Liver (tissue), 9 donors: Measurements from ENCODE around the gene SIRPA. TPM values are rescaled to one million over a fixed set of nuclear protein-coding genes. Genes with fewer than 3 reads are reported as not detected.

ENCODE experiments used
- DNase-seq: peaks from one replicate; pipeline ENCODE4 v3.0.0-alpha.2; 2017; ENCODE audit warnings: low spot score
- H3K27ac ChIP-seq, 2 donors: one replicate each; pipeline ENCODE4 v1.7.0; 2013; ENCODE audit warnings: inconsistent platforms in 2 of 2, low read length in 2 of 2, control low read depth in 1 of 2, low read depth in 1 of 2, mild to moderate bottlenecking in 1 of 2
- H3K27me3 ChIP-seq, 4 donors: one replicate each; pipeline versions ENCODE4 v1.6.1 to v1.7.0; 2013; ENCODE audit warnings: low read length in 3 of 4, inconsistent platforms in 1 of 4, mild to moderate bottlenecking in 1 of 4, moderate library complexity in 1 of 4; ENCODE audit not compliant: control insufficient read depth in 4 of 4, insufficient read depth in 4 of 4
- H3K36me3 ChIP-seq, 4 donors: one replicate each; pipeline versions ENCODE4 v1.6.1 to v1.7.0; 2013; ENCODE audit warnings: low read length in 3 of 4, mild to moderate bottlenecking in 3 of 4, low read depth in 1 of 4, moderate library complexity in 1 of 4; ENCODE audit not compliant: control insufficient read depth in 4 of 4, insufficient read depth in 3 of 4
- H3K4me1 ChIP-seq, 4 donors: one replicate each; pipeline versions ENCODE4 v1.6.1 to v1.7.0; 2013; ENCODE audit warnings: low read length in 3 of 4, mild to moderate bottlenecking in 3 of 4, moderate library complexity in 1 of 4; ENCODE audit not compliant: control insufficient read depth in 4 of 4, insufficient read depth in 4 of 4
- H3K4me3 ChIP-seq, 3 donors: one replicate each; pipeline versions ENCODE4 v1.6.1 to v1.7.0; 2013; ENCODE audit warnings: low read length in 3 of 3, control low read depth in 1 of 3, low read depth in 1 of 3, mild to moderate bottlenecking in 1 of 3
- H3K9ac ChIP-seq, 2 donors: one replicate each; pipeline ENCODE4 v1.7.0; 2013; ENCODE audit warnings: low read length in 2 of 2, mild to moderate bottlenecking in 2 of 2, moderate library complexity in 2 of 2, control low read depth in 1 of 2, low read depth in 1 of 2
- H3K9me3 ChIP-seq, 4 donors: one replicate each; pipeline versions ENCODE4 v1.6.1 to v1.7.0; 2013; ENCODE audit warnings: low read length in 3 of 4; ENCODE audit not compliant: control insufficient read depth in 4 of 4
- EGR1 ChIP-seq, 2 donors: IDR thresholded peaks; 2 replicates each; pipeline ENCODE4 v1.6.1; 2016 to 2018; ENCODE audit warnings: antibody characterized with exemption in 2 of 2, low read depth in 2 of 2
- FOXA1 ChIP-seq: IDR thresholded peaks from 2 replicates; pipeline ENCODE4 v1.6.1; 2016; ENCODE audit warnings: antibody characterized with exemption
- FOXA2 ChIP-seq: IDR thresholded peaks from 2 replicates; pipeline ENCODE4 v1.6.1; 2016; ENCODE audit warnings: antibody characterized with exemption
- GABPA ChIP-seq, 2 donors: IDR thresholded peaks in 1 of 2; conservative IDR thresholded peaks in 1 of 2; 2 replicates each; pipeline ENCODE4 v1.6.1; 2016; ENCODE audit warnings: antibody characterized with exemption in 2 of 2, mild to moderate bottlenecking in 1 of 2, moderate library complexity in 1 of 2
- HNF4A ChIP-seq, 2 donors: conservative IDR thresholded peaks; 2 replicates each; pipeline ENCODE4 v1.6.1; 2016; ENCODE audit warnings: antibody characterized with exemption in 2 of 2, mild to moderate bottlenecking in 2 of 2
- HNF4G ChIP-seq: IDR thresholded peaks from 2 replicates; pipeline ENCODE4 v1.6.1; 2016; ENCODE audit warnings: antibody characterized with exemption
- JUND ChIP-seq, 2 donors: IDR thresholded peaks; 2 replicates each; pipeline ENCODE4 v1.6.1; 2016; ENCODE audit warnings: antibody characterized with exemption in 2 of 2
- NR2F2 ChIP-seq: IDR thresholded peaks from 2 replicates; pipeline ENCODE4 v1.6.1; 2016; ENCODE audit warnings: antibody characterized with exemption
- RAD21 ChIP-seq, 2 donors: IDR thresholded peaks; 2 replicates each; pipeline ENCODE4 v1.6.1; 2016; ENCODE audit warnings: antibody characterized with exemption in 2 of 2, mild to moderate bottlenecking in 2 of 2
- RXRA ChIP-seq, 2 donors: IDR thresholded peaks; 2 replicates each; pipeline ENCODE4 v1.6.1; 2017 to 2018; ENCODE audit warnings: antibody characterized with exemption in 2 of 2, mild to moderate bottlenecking in 1 of 2
- TAF1 ChIP-seq: conservative IDR thresholded peaks from 2 replicates; pipeline ENCODE4 v1.6.1; 2016; ENCODE audit warnings: antibody characterized with exemption, mild to moderate bottlenecking
- YY1 ChIP-seq: IDR thresholded peaks from 2 replicates; pipeline ENCODE4 v1.6.1; 2016; ENCODE audit warnings: antibody characterized with exemption, mild to moderate bottlenecking
- WGBS: extraction: QIAGEN DNeasy Blood & Tissue Kit; methylation state at CpG from one replicate; pipeline ENCODE4 v1.1.7; 2013; 5-methylcytosine and 5-hydroxymethylcytosine counted together
- polyA plus RNA-seq, 2 donors: library from polyadenylated mRNA; stranded (reverse) in 1 of 2; unstranded in 1 of 2; fragments of 200-250 nt in 1 of 2; fragments of >200 nt in 1 of 2; fragmentation: Nextera tagmentation in 1 of 2; extraction: Ambion mirVana in 1 of 2; gene quantifications; one replicate each; pipeline versions ENCODE4 v1.2.1 to v1.2.3, GENCODE V29; 2013 to 2015
- total RNA-seq, 2 donors: library from RNA; depleted of rRNA; stranded (reverse); fragments of >200 nt; gene quantifications; one replicate each; pipeline ENCODE4 v1.2.3, GENCODE V29; 2014
- TF ChIP-seq, protein P1 (sequence below): IDR thresholded peaks from 2 replicates; pipeline ENCODE4 v1.6.1; 2016; ENCODE audit warnings: antibody characterized with exemption
- TF ChIP-seq, protein P2 (sequence below): IDR thresholded peaks from 2 replicates; pipeline ENCODE4 v1.6.1; 2016; ENCODE audit warnings: antibody characterized with exemption
- TF ChIP-seq, protein P3 (sequence below): IDR thresholded peaks from 2 replicates; pipeline ENCODE4 v1.6.1; 2016; ENCODE audit warnings: antibody characterized with exemption, mild to moderate bottlenecking
- TF ChIP-seq, protein P4 (sequence below): fragments of 150-350 bp; IDR thresholded peaks from 2 replicates; pipeline ENCODE4 v1.5.1; 2017; ENCODE audit warnings: improper control_type of control experiment, low read depth, low read length; ENCODE audit not compliant: missing input control
- TF ChIP-seq, protein P5 (sequence below): IDR thresholded peaks from 2 replicates; pipeline ENCODE4 v1.6.1; 2016; ENCODE audit warnings: antibody characterized with exemption
- donor health status: healthy.
- donor health status: healthy.
- donor health status: healthy.
- donor health status: healthy.
- donor health status: healthy.

Gene SIRPA
- total and polyA plus RNA-seq, 4 donors: 5.4 to 47.5 (median 23.2) TPM

DNA sequence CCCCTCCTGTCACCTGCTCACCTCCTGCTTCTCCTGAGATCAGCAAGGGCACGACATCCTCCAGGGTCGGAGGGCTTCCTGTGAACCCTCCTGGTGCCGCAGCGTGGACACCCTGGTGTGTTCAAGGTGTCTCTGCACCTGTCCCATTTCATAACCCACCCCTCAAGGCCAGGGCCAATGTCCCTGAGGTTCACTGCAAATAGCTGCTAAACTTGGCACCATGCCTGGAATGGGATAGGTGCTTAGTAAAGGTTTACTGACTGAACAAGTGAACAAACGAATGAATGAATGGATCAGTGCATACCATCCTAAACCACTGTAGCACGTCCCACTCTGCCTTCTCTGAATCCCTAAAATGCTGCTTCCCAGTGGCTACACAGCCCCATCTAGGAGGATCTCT, 35.0 kb downstream of the SIRPA start:
- WGBS: 57% methylated on average over 6 of the region's 6 CpGs
- TF ChIP-seq HNF4A (conservative IDR thresholded peaks at IDR 0.05) (peak in 1 of 2 donors; percentile 54), JUND (IDR thresholded peaks at IDR 0.05) (no peak), RXRA (IDR thresholded peaks at IDR 0.05) (peak; percentile 56 to 67)
- Histone ChIP-seq H3K27me3 (no peaks in the 10 kb centered on the region), H3K27ac (no peak overlapping the region), H3K9ac (no peak overlapping the region), H3K36me3 (peaks cover 0 to 14% (median 10%) of the 10 kb centered on the region in 4 donors), H3K4me3 (no peak overlapping the region), H3K9me3 (no peaks in the 10 kb centered on the region), H3K4me1 (peaks cover 2 to 27% (median 16%) of the 10 kb centered on the region in 4 donors)
- DNase-seq: no peak

DNA sequence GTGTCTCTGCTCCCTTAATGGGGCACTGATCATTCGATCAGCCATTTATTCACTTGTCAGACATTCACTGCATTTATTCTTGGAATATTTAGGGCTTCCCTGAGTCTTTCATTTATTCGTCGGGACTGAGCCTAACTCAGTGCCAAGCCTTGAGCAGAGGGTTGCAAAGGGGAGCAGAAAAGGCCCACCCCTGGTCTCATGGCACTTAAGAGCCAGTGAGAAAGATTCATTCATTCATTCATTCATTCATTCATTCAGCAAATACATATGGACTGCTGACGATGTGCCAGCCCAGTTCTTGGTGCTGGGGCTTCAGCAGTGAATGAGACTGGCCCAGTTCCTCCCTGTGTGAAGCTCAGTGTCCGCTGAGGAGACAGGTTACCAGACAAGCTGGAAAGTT, 36.6 kb downstream of the SIRPA start:
- DNase-seq: no peak
- H3K4me1 ChIP-seq: peaks cover 4 to 44% (median 30%) of the 10 kb centered on the region in 4 donors
- TF ChIP-seq, protein P1, sequence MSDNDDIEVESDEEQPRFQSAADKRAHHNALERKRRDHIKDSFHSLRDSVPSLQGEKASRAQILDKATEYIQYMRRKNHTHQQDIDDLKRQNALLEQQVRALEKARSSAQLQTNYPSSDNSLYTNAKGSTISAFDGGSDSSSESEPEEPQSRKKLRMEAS: no peak
- no peak for TF ChIP-seq RXRA (IDR thresholded peaks at IDR 0.05)
- no peak for TF ChIP-seq FOXA2
- no peak for TF ChIP-seq HNF4G
- TF ChIP-seq, protein P2, sequence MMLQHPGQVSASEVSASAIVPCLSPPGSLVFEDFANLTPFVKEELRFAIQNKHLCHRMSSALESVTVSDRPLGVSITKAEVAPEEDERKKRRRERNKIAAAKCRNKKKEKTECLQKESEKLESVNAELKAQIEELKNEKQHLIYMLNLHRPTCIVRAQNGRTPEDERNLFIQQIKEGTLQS: no peak
- TF ChIP-seq RAD21 (IDR thresholded peaks at IDR 0.05): no peak
- TF ChIP-seq, protein P3, sequence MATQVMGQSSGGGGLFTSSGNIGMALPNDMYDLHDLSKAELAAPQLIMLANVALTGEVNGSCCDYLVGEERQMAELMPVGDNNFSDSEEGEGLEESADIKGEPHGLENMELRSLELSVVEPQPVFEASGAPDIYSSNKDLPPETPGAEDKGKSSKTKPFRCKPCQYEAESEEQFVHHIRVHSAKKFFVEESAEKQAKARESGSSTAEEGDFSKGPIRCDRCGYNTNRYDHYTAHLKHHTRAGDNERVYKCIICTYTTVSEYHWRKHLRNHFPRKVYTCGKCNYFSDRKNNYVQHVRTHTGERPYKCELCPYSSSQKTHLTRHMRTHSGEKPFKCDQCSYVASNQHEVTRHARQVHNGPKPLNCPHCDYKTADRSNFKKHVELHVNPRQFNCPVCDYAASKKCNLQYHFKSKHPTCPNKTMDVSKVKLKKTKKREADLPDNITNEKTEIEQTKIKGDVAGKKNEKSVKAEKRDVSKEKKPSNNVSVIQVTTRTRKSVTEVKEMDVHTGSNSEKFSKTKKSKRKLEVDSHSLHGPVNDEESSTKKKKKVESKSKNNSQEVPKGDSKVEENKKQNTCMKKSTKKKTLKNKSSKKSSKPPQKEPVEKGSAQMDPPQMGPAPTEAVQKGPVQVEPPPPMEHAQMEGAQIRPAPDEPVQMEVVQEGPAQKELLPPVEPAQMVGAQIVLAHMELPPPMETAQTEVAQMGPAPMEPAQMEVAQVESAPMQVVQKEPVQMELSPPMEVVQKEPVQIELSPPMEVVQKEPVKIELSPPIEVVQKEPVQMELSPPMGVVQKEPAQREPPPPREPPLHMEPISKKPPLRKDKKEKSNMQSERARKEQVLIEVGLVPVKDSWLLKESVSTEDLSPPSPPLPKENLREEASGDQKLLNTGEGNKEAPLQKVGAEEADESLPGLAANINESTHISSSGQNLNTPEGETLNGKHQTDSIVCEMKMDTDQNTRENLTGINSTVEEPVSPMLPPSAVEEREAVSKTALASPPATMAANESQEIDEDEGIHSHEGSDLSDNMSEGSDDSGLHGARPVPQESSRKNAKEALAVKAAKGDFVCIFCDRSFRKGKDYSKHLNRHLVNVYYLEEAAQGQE: no peak
- TF ChIP-seq NR2F2: no peak
- no peak for TF ChIP-seq JUND (IDR thresholded peaks at IDR 0.05)
- no peak for TF ChIP-seq TAF1
- no peak for TF ChIP-seq YY1
- no peak for TF ChIP-seq EGR1 (IDR thresholded peaks at IDR 0.05; ENCODE audit: low read depth in 2 of 2)
- TF ChIP-seq, protein P4, sequence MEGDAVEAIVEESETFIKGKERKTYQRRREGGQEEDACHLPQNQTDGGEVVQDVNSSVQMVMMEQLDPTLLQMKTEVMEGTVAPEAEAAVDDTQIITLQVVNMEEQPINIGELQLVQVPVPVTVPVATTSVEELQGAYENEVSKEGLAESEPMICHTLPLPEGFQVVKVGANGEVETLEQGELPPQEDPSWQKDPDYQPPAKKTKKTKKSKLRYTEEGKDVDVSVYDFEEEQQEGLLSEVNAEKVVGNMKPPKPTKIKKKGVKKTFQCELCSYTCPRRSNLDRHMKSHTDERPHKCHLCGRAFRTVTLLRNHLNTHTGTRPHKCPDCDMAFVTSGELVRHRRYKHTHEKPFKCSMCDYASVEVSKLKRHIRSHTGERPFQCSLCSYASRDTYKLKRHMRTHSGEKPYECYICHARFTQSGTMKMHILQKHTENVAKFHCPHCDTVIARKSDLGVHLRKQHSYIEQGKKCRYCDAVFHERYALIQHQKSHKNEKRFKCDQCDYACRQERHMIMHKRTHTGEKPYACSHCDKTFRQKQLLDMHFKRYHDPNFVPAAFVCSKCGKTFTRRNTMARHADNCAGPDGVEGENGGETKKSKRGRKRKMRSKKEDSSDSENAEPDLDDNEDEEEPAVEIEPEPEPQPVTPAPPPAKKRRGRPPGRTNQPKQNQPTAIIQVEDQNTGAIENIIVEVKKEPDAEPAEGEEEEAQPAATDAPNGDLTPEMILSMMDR: no peak
- TF ChIP-seq HNF4A (conservative IDR thresholded peaks at IDR 0.05): no peak
- no peak for TF ChIP-seq GABPA (IDR thresholded peaks at IDR 0.05 in 1 of 2, conservative IDR thresholded peaks at IDR 0.05 in 1 of 2)
- no peak for TF ChIP-seq FOXA1
- TF ChIP-seq, protein P5, sequence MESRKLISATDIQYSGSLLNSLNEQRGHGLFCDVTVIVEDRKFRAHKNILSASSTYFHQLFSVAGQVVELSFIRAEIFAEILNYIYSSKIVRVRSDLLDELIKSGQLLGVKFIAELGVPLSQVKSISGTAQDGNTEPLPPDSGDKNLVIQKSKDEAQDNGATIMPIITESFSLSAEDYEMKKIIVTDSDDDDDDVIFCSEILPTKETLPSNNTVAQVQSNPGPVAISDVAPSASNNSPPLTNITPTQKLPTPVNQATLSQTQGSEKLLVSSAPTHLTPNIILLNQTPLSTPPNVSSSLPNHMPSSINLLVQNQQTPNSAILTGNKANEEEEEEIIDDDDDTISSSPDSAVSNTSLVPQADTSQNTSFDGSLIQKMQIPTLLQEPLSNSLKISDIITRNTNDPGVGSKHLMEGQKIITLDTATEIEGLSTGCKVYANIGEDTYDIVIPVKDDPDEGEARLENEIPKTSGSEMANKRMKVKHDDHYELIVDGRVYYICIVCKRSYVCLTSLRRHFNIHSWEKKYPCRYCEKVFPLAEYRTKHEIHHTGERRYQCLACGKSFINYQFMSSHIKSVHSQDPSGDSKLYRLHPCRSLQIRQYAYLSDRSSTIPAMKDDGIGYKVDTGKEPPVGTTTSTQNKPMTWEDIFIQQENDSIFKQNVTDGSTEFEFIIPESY: no peak
- H3K9me3 ChIP-seq: no peaks in the 10 kb centered on the region
- 91% methylated on average over 5 of the region's 5 CpGs for WGBS
- H3K27ac ChIP-seq: no peak overlapping the region
- no peak overlapping the region for H3K9ac ChIP-seq
- peaks cover 0 to 11% (median 6%) of the 10 kb centered on the region in 4 donors for H3K36me3 ChIP-seq
- H3K27me3 ChIP-seq: no peaks in the 10 kb centered on the region
- no peak overlapping the region for H3K4me3 ChIP-seq
